ENCODE measurements around the gene KIF3A.

DNA sequence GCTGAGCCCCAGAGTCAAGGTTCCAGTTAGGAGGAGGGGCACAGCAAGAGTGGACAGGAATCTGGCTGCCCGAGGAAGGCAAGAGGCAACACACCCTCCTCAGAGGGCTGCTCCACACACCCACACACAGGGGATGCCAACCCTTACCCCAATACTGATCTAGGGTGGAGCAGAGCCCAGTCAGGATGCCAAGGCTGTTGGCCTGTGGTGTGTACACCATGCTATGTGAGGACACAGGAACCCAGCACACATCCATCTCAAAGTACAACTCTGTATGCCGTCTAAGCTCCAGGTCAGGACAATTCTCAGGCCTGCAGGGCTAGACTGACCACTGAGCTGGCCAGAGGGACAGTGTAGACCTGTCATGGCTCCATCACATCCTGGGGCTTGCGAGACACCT lies 37.1 kb upstream of the KIF3A start:
- TF ChIP-seq, protein P1, sequence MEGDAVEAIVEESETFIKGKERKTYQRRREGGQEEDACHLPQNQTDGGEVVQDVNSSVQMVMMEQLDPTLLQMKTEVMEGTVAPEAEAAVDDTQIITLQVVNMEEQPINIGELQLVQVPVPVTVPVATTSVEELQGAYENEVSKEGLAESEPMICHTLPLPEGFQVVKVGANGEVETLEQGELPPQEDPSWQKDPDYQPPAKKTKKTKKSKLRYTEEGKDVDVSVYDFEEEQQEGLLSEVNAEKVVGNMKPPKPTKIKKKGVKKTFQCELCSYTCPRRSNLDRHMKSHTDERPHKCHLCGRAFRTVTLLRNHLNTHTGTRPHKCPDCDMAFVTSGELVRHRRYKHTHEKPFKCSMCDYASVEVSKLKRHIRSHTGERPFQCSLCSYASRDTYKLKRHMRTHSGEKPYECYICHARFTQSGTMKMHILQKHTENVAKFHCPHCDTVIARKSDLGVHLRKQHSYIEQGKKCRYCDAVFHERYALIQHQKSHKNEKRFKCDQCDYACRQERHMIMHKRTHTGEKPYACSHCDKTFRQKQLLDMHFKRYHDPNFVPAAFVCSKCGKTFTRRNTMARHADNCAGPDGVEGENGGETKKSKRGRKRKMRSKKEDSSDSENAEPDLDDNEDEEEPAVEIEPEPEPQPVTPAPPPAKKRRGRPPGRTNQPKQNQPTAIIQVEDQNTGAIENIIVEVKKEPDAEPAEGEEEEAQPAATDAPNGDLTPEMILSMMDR (IDR thresholded peaks at IDR 0.05): no peak
- no peak for TF ChIP-seq POLR2A (IDR thresholded peaks at IDR 0.05)

Data from prostate gland (tissue), 2 donors.